Stromal cell of bone marrow (primary cell): Measurements from ENCODE around the gene ZMYND11.

Source experiments
- DNase-seq: peaks from one replicate; pipeline ENCODE4 v3.0.0-alpha.2; 2012; ENCODE audit warnings: low read depth

Gene ZMYND11

GRCh38 chr10:135132-135600, at the start of gene ZMYND11:
ZMYND11 (plus strand) TSS chr10:135455; CDS start chr10:180013, 44,558 bp downstream.
- DNase-seq = peak; percentile 54

GRCh38 chr10:86031-86430, 49.2 kb upstream of the ZMYND11 start:
- DNase-seq = no peak

- DNase-seq = no peak
Measured at GRCh38 chr10:87177-88080, 47.8 kb upstream of the ZMYND11 start.

GRCh38 chr10:88253-88652, 47.0 kb upstream of the ZMYND11 start:
- DNase-seq = no peak

GRCh38 chr10:89248-89647, 46.0 kb upstream of the ZMYND11 start:
- no peak for DNase-seq

GRCh38 chr10:90161-90560, 45.1 kb upstream of the ZMYND11 start:
- DNase-seq = no peak

GRCh38 chr10:91313-91712, 43.9 kb upstream of the ZMYND11 start:
- DNase-seq = no peak

GRCh38 chr10:92153-92552, 43.1 kb upstream of the ZMYND11 start:
- DNase-seq = no peak

GRCh38 chr10:92846-93245, 42.4 kb upstream of the ZMYND11 start:
- DNase-seq = no peak

GRCh38 chr10:94613-95012, 40.6 kb upstream of the ZMYND11 start:
- no peak for DNase-seq

- DNase-seq = no peak
Measured at GRCh38 chr10:95356-96115, 39.7 kb upstream of the ZMYND11 start.

- DNase-seq = no peak
Measured at GRCh38 chr10:96466-96865, 38.8 kb upstream of the ZMYND11 start.

- no peak for DNase-seq
Measured at GRCh38 chr10:104416-104815, 30.8 kb upstream of the ZMYND11 start.

GRCh38 chr10:104862-105565, 30.2 kb upstream of the ZMYND11 start:
- DNase-seq = no peak

- no peak for DNase-seq
Measured at GRCh38 chr10:105806-106205, 29.4 kb upstream of the ZMYND11 start.

GRCh38 chr10:106740-107139, 28.5 kb upstream of the ZMYND11 start:
- no peak for DNase-seq

- no peak for DNase-seq
Measured at GRCh38 chr10:112246-112645, 23.0 kb upstream of the ZMYND11 start.

GRCh38 chr10:124874-125273, 10.4 kb upstream of the ZMYND11 start:
- DNase-seq = no peak

- no peak for DNase-seq
Measured at GRCh38 chr10:127612-128432, 7.4 kb upstream of the ZMYND11 start.

GRCh38 chr10:129810-130209, 5.4 kb upstream of the ZMYND11 start:
- no peak for DNase-seq
